Parathyroid adenoma (tissue), 2 donors: ENCODE results near the gene LHPP.

Source experiments
- H2AFZ ChIP-seq: fragments of 300-600 bp; sonication (generic); one replicate; pipeline ENCODE4 v1.7.0; 2017; ENCODE audit warnings: antibody characterized with exemption, mild to moderate bottlenecking
- H3K27ac ChIP-seq: fragments of 300-600 bp; sonication (generic); one replicate; pipeline ENCODE4 v1.7.0; 2017
- H3K27me3 ChIP-seq: fragments of 300-600 bp; sonication (generic); one replicate; pipeline ENCODE4 v1.7.0; 2017; ENCODE audit warnings: low read length; ENCODE audit not compliant: control insufficient read depth, insufficient read depth
- H3K36me3 ChIP-seq: fragments of 300-600 bp; sonication (generic); one replicate; pipeline ENCODE4 v1.7.0; 2017; ENCODE audit warnings: low read length; ENCODE audit not compliant: control insufficient read depth, insufficient read depth
- H3K4me1 ChIP-seq: fragments of 300-600 bp; sonication (generic); one replicate; pipeline ENCODE4 v1.7.0; 2017; ENCODE audit warnings: control low read depth
- H3K4me2 ChIP-seq: fragments of 300-600 bp; sonication (generic); one replicate; pipeline ENCODE4 v1.7.0; 2017; ENCODE audit warnings: low read length
- H3K4me3 ChIP-seq: fragments of 300-600 bp; sonication (generic); one replicate; pipeline ENCODE4 v1.7.0; 2017; ENCODE audit warnings: low read depth, low read length
- H3K79me2 ChIP-seq: fragments of 300-600 bp; sonication (generic); one replicate; pipeline ENCODE4 v1.7.0; 2017; ENCODE audit warnings: control low read depth
- H3K9ac ChIP-seq: fragments of 300-600 bp; sonication (generic); one replicate; pipeline ENCODE4 v1.7.0; 2017; ENCODE audit warnings: mild to moderate bottlenecking
- H3K9me3 ChIP-seq: fragments of 300-600 bp; sonication (generic); one replicate; pipeline ENCODE4 v1.7.0; 2017; ENCODE audit warnings: low read length; ENCODE audit not compliant: control insufficient read depth
- CTCF ChIP-seq: fragments of 300-600 bp; sonication (generic); IDR thresholded peaks from one replicate; pipeline ENCODE4 v1.7.0; 2017; ENCODE audit warnings: antibody characterized with exemption, mild to moderate bottlenecking
- donor health status: primary hyperparathyroidism.

Gene LHPP

GRCh38 chr10:124522131-124522932 is 60.7 kb downstream of the LHPP start:
- Histone ChIP-seq H3K4me2 (no peak overlapping the region), H3K4me1 (no peaks in the 10 kb centered on the region), H3K9me3 (no peaks in the 10 kb centered on the region), H3K79me2 (no peaks in the 10 kb centered on the region), H3K27me3 (no peaks in the 10 kb centered on the region), H3K4me3 (no peak overlapping the region), H2AFZ (no peak overlapping the region), H3K27ac (no peak overlapping the region), H3K36me3 (no peaks in the 10 kb centered on the region), H3K9ac (no peak overlapping the region)
- no peak for TF ChIP-seq CTCF

GRCh38 chr10:124522933-124523871 is 61.6 kb downstream of the LHPP start:
- H3K4me2 ChIP-seq: no peak overlapping the region
- H3K9ac ChIP-seq: no peak overlapping the region
- no peaks in the 10 kb centered on the region for H3K4me1 ChIP-seq
- no peak overlapping the region for H3K4me3 ChIP-seq
- TF ChIP-seq CTCF: no peak
- no peaks in the 10 kb centered on the region for H3K9me3 ChIP-seq
- H3K27me3 ChIP-seq: no peaks in the 10 kb centered on the region
- H3K36me3 ChIP-seq: no peaks in the 10 kb centered on the region
- H3K79me2 ChIP-seq: no peaks in the 10 kb centered on the region
- H2AFZ ChIP-seq: no peak overlapping the region
- H3K27ac ChIP-seq: no peak overlapping the region

- Histone ChIP-seq H3K27me3 (no peaks in the 10 kb centered on the region), H3K9ac (no peak overlapping the region), H3K36me3 (no peaks in the 10 kb centered on the region), H2AFZ (no peak overlapping the region), H3K27ac (no peak overlapping the region), H3K79me2 (no peaks in the 10 kb centered on the region), H3K4me2 (no peak overlapping the region), H3K4me1 (no peaks in the 10 kb centered on the region), H3K4me3 (no peak overlapping the region), H3K9me3 (no peaks in the 10 kb centered on the region)
- no peak for TF ChIP-seq CTCF
Observed at GRCh38 chr10:124523901-124524300, 62.3 kb downstream of the LHPP start.

- H3K9ac ChIP-seq: no peak overlapping the region
- H3K36me3 ChIP-seq: no peaks in the 10 kb centered on the region
- H3K4me2 ChIP-seq: no peak overlapping the region
- no peak for TF ChIP-seq CTCF
- no peak overlapping the region for H3K27ac ChIP-seq
- no peaks in the 10 kb centered on the region for H3K79me2 ChIP-seq
- H3K4me1 ChIP-seq: no peaks in the 10 kb centered on the region
- no peak overlapping the region for H2AFZ ChIP-seq
- no peaks in the 10 kb centered on the region for H3K9me3 ChIP-seq
- no peak overlapping the region for H3K4me3 ChIP-seq
- no peaks in the 10 kb centered on the region for H3K27me3 ChIP-seq
Observed at GRCh38 chr10:124524991-124525653, 63.5 kb downstream of the LHPP start.
